GM21786 (cell line): ENCODE data around the gene B2M.
A peak's percentile ranks its signal among the peaks of the same experiment; 100 is the strongest.
"Not testable (repeated sequence)": the region's sequence is repeated elsewhere in the genome, so short reads cannot be mapped to it uniquely, and the experiment has no call there.

ENCODE experiments used
- ATAC-seq: cut with Tn5 transposase; IDR thresholded peaks from one replicate; pipeline ENCODE4 v1.9.1; 2021; ENCODE audit not compliant: unreplicated experiment

Gene B2M

DNA sequence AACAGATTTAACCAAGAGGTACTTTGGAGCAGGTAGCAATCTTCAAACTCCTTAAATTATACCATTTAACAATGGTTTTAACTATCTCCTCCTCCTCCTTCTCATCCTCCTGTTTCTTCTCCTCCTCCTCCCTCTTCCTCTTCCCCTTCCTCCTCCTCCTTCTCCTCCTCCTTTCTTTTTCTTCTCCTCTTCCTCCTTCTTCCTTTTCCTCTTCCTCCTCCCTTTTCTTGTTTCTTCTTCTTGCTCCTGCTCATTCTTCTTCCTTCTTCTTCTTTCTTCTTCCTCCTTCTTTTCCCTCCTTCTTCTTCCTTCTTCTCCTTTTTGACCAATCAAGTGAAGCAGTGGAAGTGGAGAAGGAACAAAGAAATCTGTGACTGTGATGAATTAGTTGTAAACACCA, 14.3 kb upstream of the B2M start:
- no peak for ATAC-seq

DNA sequence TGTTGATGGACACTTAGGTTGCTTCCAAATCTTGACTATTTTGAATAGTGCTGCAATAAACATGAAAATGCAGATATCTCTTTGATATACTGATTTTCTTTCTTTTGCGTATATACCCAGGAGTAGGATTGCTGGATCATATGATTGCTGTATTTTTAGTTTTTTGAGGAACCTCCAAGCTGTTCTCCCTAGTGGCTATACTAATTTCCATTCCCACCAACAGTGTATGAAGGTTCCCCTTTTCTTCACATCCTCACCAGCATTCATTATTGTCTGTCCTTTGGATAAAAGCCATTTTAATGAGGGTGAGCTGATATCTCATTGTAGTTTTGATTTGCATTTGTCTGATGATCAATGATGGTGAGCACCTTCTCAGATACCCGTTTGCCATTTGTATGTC, 12.7 kb upstream of the B2M start:
- ATAC-seq = no peak

DNA sequence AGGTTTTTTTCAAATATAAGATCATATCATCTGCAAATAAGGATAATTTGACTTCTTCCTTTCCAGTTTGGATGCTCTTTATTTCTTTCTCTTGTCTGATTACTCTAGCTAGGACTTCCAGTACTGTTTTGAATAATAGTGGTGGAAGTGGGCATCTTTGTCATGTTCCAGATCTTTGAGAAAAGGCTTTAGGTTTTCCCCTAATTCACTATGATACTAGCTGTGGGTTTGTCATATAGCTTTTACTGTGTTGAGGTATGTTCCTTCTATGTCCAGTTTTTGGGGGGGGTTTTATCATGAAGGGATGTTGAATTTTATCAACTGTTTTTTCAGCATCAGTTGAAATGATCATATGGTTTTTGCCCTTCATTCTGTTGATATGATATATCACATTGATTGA, 10.6 kb upstream of the B2M start:
- not testable (repeated sequence) for ATAC-seq

DNA sequence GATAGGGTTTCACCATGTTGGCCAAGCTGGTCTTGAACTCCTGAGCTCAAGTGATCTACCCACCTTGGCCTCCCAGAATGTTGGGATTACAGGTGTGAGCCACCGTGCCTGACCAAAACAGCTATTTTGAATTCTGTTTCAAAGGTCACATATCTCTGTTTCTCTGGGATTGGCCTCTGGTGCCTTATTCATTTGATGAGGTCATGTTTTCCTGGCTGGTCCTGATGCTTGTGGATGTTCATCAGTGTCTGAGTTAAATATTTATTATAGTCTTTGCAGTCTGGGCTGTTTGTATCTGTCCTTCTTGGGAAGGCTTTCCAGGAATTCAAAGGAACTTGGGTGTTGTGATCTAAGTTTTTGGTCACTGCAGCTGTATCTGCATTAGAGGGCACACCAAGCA, 5.3 kb upstream of the B2M start:
- ATAC-seq = no peak

DNA sequence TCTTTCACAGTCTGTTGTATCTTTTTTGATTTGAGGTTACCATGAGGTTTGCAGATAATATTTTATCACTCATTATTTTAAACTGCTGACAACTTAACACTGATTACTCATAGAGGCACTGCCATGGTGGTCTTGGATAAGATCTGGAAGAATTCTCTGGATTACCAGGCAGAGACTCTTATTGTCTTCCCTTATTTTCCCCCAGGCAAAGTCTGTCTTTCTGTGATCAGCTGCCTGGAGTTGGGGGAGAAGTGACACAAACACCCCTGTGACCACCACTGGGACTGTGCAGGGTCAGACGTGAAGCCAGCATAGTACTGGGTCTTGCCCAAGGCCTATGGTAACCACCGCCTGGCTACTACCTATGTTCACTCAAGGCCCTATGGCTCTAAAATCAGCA, 4.9 kb upstream of the B2M start:
- no peak for ATAC-seq

DNA sequence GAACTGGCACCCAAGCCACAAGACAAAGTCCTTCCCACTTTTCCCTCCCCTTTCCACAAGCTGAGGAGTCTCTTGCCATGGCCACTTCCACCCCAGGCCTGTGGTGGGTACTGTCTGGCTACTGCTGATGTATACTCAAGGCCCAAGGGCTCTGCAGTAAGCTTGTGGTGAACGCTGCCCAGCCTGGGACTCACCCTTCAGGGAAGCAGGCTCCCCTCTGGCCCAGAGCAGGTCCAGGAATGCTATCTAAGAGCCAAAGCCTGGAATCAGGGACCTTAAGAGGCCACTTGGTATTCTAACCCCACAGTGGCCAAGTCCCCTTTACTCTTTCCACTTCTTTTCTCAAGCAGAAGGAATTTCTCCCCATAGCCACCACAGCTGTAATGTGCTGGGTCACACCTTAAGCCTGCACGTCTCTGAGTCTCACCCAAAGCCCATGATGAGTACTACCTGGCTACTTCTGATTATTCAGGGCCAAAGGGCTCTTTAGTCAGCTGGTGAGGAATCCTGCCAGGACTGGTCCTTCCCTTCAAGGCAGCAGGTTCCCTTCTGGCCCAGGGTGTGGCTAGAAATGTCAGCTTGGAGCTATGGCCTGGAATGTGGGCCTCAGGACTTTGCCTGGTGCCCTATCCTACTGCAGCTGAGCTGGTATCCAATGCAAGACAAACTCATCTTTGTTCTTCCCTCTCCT, 4.2 kb upstream of the B2M start:
- ATAC-seq = no peak

DNA sequence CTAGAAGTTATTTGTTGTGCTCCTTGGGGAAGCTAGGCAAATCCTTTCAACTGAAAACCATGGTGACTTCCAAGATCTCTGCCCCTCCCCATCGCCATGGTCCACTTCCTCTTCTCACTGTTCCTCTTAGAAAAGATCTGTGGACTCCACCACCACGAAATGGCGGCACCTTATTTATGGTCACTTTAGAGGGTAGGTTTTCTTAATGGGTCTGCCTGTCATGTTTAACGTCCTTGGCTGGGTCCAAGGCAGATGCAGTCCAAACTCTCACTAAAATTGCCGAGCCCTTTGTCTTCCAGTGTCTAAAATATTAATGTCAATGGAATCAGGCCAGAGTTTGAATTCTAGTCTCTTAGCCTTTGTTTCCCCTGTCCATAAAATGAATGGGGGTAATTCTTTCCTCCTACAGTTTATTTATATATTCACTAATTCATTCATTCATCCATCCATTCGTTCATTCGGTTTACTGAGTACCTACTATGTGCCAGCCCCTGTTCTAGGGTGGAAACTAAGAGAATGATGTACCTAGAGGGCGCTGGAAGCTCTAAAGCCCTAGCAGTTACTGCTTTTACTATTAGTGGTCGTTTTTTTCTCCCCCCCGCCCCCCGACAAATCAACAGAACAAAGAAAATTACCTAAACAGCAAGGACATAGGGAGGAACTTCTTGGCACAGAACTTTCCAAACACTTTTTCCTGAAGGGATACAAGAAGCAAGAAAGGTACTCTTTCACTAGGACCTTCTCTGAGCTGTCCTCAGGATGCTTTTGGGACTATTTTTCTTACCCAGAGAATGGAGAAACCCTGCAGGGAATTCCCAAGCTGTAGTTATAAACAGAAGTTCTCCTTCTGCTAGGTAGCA, 851 bp upstream of the B2M start:
- no peak for ATAC-seq

DNA sequence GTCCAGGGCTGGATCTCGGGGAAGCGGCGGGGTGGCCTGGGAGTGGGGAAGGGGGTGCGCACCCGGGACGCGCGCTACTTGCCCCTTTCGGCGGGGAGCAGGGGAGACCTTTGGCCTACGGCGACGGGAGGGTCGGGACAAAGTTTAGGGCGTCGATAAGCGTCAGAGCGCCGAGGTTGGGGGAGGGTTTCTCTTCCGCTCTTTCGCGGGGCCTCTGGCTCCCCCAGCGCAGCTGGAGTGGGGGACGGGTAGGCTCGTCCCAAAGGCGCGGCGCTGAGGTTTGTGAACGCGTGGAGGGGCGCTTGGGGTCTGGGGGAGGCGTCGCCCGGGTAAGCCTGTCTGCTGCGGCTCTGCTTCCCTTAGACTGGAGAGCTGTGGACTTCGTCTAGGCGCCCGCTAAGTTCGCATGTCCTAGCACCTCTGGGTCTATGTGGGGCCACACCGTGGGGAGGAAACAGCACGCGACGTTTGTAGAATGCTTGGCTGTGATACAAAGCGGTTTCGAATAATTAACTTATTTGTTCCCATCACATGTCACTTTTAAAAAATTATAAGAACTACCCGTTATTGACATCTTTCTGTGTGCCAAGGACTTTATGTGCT, 527 bp downstream of the B2M start:
- ATAC-seq = peak; percentile 13

DNA sequence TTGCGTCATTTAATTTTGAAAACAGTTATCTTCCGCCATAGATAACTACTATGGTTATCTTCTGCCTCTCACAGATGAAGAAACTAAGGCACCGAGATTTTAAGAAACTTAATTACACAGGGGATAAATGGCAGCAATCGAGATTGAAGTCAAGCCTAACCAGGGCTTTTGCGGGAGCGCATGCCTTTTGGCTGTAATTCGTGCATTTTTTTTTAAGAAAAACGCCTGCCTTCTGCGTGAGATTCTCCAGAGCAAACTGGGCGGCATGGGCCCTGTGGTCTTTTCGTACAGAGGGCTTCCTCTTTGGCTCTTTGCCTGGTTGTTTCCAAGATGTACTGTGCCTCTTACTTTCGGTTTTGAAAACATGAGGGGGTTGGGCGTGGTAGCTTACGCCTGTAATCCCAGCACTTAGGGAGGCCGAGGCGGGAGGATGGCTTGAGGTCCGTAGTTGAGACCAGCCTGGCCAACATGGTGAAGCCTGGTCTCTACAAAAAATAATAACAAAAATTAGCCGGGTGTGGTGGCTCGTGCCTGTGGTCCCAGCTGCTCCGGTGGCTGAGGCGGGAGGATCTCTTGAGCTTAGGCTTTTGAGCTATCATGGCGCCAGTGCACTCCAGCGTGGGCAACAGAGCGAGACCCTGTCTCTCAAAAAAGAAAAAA, 1.2 kb downstream of the B2M start:
- ATAC-seq = no peak

DNA sequence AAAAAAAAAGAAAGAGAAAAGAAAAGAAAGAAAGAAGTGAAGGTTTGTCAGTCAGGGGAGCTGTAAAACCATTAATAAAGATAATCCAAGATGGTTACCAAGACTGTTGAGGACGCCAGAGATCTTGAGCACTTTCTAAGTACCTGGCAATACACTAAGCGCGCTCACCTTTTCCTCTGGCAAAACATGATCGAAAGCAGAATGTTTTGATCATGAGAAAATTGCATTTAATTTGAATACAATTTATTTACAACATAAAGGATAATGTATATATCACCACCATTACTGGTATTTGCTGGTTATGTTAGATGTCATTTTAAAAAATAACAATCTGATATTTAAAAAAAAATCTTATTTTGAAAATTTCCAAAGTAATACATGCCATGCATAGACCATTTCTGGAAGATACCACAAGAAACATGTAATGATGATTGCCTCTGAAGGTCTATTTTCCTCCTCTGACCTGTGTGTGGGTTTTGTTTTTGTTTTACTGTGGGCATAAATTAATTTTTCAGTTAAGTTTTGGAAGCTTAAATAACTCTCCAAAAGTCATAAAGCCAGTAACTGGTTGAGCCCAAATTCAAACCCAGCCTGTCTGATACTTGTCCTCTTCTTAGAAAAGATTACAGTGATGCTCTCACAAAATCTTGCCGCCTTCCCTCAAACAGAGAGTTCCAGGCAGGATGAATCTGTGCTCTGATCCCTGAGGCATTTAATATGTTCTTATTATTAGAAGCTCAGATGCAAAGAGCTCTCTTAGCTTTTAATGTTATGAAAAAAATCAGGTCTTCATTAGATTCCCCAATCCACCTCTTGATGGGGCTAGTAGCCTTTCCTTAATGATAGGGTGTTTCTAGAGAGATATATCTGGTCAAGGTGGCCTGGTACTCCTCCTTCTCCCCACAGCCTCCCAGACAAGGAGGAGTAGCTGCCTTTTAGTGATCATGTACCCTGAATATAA, 2.0 kb downstream of the B2M start:
- ATAC-seq = no peak

DNA sequence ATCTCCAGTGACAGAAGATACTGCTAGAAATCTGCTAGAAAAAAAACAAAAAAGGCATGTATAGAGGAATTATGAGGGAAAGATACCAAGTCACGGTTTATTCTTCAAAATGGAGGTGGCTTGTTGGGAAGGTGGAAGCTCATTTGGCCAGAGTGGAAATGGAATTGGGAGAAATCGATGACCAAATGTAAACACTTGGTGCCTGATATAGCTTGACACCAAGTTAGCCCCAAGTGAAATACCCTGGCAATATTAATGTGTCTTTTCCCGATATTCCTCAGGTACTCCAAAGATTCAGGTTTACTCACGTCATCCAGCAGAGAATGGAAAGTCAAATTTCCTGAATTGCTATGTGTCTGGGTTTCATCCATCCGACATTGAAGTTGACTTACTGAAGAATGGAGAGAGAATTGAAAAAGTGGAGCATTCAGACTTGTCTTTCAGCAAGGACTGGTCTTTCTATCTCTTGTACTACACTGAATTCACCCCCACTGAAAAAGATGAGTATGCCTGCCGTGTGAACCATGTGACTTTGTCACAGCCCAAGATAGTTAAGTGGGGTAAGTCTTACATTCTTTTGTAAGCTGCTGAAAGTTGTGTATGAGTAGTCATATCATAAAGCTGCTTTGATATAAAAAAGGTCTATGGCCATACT, 4.0 kb downstream of the B2M start:
- no peak for ATAC-seq

DNA sequence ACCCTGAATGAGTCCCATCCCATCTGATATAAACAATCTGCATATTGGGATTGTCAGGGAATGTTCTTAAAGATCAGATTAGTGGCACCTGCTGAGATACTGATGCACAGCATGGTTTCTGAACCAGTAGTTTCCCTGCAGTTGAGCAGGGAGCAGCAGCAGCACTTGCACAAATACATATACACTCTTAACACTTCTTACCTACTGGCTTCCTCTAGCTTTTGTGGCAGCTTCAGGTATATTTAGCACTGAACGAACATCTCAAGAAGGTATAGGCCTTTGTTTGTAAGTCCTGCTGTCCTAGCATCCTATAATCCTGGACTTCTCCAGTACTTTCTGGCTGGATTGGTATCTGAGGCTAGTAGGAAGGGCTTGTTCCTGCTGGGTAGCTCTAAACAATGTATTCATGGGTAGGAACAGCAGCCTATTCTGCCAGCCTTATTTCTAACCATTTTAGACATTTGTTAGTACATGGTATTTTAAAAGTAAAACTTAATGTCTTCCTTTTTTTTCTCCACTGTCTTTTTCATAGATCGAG, 4.5 kb downstream of the B2M start:
- no peak for ATAC-seq

DNA sequence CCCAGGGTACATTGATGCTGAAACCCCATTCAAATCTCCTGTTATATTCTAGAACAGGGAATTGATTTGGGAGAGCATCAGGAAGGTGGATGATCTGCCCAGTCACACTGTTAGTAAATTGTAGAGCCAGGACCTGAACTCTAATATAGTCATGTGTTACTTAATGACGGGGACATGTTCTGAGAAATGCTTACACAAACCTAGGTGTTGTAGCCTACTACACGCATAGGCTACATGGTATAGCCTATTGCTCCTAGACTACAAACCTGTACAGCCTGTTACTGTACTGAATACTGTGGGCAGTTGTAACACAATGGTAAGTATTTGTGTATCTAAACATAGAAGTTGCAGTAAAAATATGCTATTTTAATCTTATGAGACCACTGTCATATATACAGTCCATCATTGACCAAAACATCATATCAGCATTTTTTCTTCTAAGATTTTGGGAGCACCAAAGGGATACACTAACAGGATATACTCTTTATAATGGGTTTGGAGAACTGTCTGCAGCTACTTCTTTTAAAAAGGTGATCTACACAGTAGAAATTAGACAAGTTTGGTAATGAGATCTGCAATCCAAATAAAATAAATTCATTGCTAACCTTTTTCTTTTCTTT, 5.8 kb downstream of the B2M start:
- no peak for ATAC-seq

DNA sequence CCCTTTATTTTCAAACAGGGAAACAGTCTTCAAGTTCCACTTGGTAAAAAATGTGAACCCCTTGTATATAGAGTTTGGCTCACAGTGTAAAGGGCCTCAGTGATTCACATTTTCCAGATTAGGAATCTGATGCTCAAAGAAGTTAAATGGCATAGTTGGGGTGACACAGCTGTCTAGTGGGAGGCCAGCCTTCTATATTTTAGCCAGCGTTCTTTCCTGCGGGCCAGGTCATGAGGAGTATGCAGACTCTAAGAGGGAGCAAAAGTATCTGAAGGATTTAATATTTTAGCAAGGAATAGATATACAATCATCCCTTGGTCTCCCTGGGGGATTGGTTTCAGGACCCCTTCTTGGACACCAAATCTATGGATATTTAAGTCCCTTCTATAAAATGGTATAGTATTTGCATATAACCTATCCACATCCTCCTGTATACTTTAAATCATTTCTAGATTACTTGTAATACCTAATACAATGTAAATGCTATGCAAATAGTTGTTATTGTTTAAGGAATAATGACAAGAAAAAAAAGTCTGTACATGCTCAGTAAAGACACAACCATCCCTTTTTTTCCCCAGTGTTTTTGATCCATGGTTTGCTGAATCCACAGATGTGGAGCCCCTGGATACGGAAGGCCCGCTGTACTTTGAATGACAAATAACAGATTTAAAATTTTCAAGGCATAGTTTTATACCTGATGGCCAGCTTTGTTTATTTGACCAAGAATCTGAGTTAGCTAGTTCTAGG, 7.0 kb downstream of the B2M start:
- no peak for ATAC-seq

DNA sequence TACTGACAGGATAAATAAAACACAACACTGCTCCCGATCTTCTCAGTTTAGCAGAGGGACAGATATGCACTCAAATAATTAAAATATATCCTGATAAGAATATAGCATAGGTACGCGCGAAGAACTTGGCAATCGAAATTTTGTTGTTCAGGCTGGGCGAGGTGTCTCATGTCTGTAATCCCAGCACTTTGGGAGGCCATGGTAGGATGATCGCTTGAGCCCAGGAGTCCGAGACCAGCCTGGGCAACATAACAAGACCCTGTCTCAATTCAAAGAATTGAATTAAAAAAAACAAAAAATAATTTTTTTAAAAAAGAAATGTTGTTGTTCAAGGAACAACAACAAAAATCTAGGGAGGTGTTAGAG, 7.6 kb downstream of the B2M start:
- ATAC-seq = no peak

DNA sequence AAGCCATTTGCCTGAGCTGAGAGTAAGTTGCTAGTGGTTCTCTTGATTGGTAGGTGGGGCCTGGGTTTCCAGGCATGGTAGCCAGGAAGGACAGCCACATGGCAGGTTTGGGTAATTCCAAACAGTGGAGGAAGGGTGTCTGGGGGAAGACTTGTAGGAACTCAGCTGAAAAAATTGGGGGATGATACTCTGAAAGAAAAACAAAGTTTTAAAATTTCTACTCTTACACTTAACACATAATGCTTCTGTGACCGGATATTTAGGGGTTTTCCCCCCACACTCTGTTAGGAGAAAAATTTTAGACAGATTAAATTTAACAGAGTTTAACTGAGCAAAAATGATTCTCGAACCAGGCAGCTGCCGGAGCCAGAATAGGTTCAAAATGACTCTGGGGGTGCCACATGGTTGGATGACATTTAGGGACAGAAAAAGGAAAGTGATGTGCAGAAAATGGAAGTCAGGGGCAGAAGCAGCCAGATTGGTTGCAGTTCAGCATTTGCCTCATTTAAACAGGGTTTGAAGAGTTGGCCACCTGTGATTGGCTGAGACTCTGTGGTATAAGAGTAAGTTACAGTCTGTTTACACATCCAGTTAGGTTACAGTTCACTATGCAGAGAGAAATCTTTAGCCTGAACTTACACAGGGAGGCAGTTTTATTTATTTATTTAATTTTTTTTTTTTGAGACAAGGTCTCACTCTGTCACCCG, 8.1 kb downstream of the B2M start:
- ATAC-seq = peak; percentile 52

DNA sequence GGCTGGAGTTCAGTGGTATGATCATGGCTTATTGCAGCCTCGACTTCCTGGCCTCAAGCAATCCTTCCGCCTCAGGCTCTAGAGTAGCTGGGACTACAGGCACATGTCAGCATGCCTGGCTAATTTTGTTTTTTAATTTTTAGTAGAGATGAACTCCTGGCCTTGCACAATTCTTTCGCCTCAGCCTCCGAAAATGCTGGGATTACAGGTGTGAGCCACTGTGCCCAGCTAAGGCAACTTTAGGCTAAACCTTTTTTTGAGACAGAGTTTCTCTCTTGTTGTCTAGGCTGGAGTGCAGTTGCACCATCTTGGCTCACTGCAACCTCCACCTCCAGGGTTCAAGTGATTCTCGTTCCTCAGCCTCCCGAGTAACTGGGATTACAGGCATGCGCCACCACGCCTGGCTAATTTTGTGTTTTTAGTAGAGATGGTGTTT, 8.7 kb downstream of the B2M start:
- ATAC-seq = not testable (repeated sequence)
